IPS DF 6.9 (cell line): ENCODE measurements around the gene DHDDS.
"Not testable (repeated sequence)": the region's sequence is repeated elsewhere in the genome, so short reads cannot be mapped to it uniquely, and the experiment has no call there.

Experiments used
- DNase-seq: peaks from one replicate; pipeline ENCODE4 v3.0.0-alpha.2; 2013; ENCODE audit warnings: low read depth, low spot score
- H3K27ac ChIP-seq: one replicate; pipeline ENCODE4 v1.5.1; 2013; ENCODE audit warnings: low read length, control low read depth
- H3K27me3 ChIP-seq: 2 replicates; pipeline ENCODE4 v1.6.1; 2013; ENCODE audit warnings: mild to moderate bottlenecking, low read length; ENCODE audit not compliant: control insufficient read depth, insufficient read depth
- H3K36me3 ChIP-seq: 2 replicates; pipeline ENCODE4 v1.6.1; 2013; ENCODE audit warnings: low read length; ENCODE audit not compliant: control insufficient read depth, insufficient read depth
- H3K4me1 ChIP-seq: 2 replicates; pipeline ENCODE4 v1.6.1; 2013; ENCODE audit warnings: low read length; ENCODE audit not compliant: control insufficient read depth, insufficient read depth
- H3K4me3 ChIP-seq: 2 replicates; pipeline ENCODE4 v1.5.1; 2013; ENCODE audit warnings: mild to moderate bottlenecking, low read length
- H3K9me3 ChIP-seq: 2 replicates; pipeline ENCODE4 v1.6.1; 2013; ENCODE audit warnings: low read length, inconsistent platforms; ENCODE audit not compliant: control insufficient read depth, insufficient read depth
- WGBS: extraction: QIAGEN DNeasy Blood & Tissue Kit; methylation state at CpG from one replicate; pipeline ENCODE4 v1.1.7; 2013; ENCODE audit warnings: mixed read lengths, missing lambda C conversion rate; ENCODE audit not compliant: insufficient read length, insufficient coverage; 5-methylcytosine and 5-hydroxymethylcytosine counted together

Gene DHDDS

DNA sequence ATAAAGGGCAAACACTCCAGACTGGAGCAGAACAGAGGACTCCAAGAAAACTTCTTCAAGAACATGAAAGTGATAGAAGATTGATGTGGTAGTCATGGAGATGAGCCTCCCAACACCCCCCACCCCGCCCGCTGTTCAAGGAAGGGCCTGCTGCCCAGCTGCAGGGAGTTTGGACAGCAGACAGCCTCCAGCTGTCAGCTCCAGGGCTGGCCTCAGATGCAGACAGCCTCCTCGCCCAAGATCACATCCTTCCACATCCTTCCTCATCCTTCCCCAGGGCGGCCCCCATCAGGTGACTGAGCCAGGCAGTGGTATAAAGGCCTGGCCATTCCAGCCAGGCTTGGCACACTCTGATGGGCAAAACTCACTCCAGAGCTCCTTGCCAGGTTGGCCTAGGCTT lies 64.7 kb downstream of the DHDDS start:
- no peak overlapping the region for H3K4me3 ChIP-seq
- H3K9me3 ChIP-seq = no peaks in the 10 kb centered on the region
- no peaks in the 10 kb centered on the region for H3K27me3 ChIP-seq
- WGBS = no CpG with 5 or more reads among the region's 4 CpGs
- no peak for DNase-seq
- H3K36me3 ChIP-seq = no peaks in the 10 kb centered on the region
- no peaks in the 10 kb centered on the region for H3K4me1 ChIP-seq
- no peak overlapping the region for H3K27ac ChIP-seq

GRCh38 chr1:26498894-26499293 lies 66.8 kb downstream of the DHDDS start:
- no peaks in the 10 kb centered on the region for H3K36me3 ChIP-seq
- DNase-seq = no peak
- H3K9me3 ChIP-seq = no peaks in the 10 kb centered on the region
- no CpG with 5 or more reads among the region's 7 CpGs for WGBS
- H3K27me3 ChIP-seq = no peaks in the 10 kb centered on the region
- H3K4me1 ChIP-seq = no peaks in the 10 kb centered on the region
- no peak overlapping the region for H3K27ac ChIP-seq
- H3K4me3 ChIP-seq = no peak overlapping the region

GRCh38 chr1:26500488-26501175 lies 68.5 kb downstream of the DHDDS start:
- Histone ChIP-seq H3K36me3 (no peaks in the 10 kb centered on the region), H3K4me1 (no peaks in the 10 kb centered on the region), H3K4me3 (peak overlapping the region; percentile 84; the same call in 1 of the 2 replicates), H3K27me3 (no peaks in the 10 kb centered on the region), H3K27ac (no peak overlapping the region), H3K9me3 (no peaks in the 10 kb centered on the region)
- peak; percentile 37 for DNase-seq
- WGBS = no CpG with 5 or more reads among the region's 74 CpGs

GRCh38 chr1:26510711-26511110 lies 78.6 kb downstream of the DHDDS start:
- H3K27ac ChIP-seq, H3K4me3 ChIP-seq, H3K9me3 ChIP-seq, DNase-seq, H3K27me3 ChIP-seq, H3K36me3 ChIP-seq, H3K4me1 ChIP-seq: not testable (repeated sequence)
- no CpG with 5 or more reads among the region's 2 CpGs for WGBS

GRCh38 chr1:26515836-26516235 lies 83.7 kb downstream of the DHDDS start:
- H3K4me1 ChIP-seq, H3K27me3 ChIP-seq, H3K4me3 ChIP-seq, DNase-seq, H3K27ac ChIP-seq, H3K36me3 ChIP-seq, H3K9me3 ChIP-seq: not testable (repeated sequence)
- WGBS = no CpG with 5 or more reads among the region's 4 CpGs

GRCh38 chr1:26516987-26517765 lies 85.1 kb downstream of the DHDDS start:
- Histone ChIP-seq H3K9me3 (no peaks in the 10 kb centered on the region), H3K27ac (no peak overlapping the region), H3K27me3 (0 out of 2 replicates have a peak, but pooled peaks cover 3% of the 10 kb centered on the region), H3K36me3 (no peaks in the 10 kb centered on the region), H3K4me3 (no peak overlapping the region), H3K4me1 (no peaks in the 10 kb centered on the region)
- WGBS = no CpG with 5 or more reads among the region's 4 CpGs
- DNase-seq = no peak

DNA sequence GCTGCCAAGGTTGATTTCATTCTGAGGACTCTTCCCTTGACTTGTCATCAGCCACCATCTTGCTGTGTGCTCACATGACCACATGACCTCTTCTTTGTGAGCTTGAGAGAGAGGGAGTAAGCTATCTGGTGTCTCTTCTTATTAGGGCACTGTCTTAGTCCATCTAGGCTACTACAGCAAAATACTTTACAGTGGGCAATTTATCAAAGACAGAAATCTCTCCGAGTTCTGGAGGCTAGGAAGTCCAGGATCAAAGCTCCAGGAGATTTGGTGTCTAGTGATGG lies 85.6 kb downstream of the DHDDS start:
- no peak overlapping the region for H3K4me3 ChIP-seq
- no peak overlapping the region for H3K27ac ChIP-seq
- DNase-seq = no peak
- 0 out of 2 replicates have a peak, but pooled peaks cover 3% of the 10 kb centered on the region for H3K27me3 ChIP-seq
- H3K36me3 ChIP-seq = no peaks in the 10 kb centered on the region
- no peaks in the 10 kb centered on the region for H3K9me3 ChIP-seq
- no CpG with 5 or more reads among the region's 1 CpG for WGBS
- no peaks in the 10 kb centered on the region for H3K4me1 ChIP-seq

GRCh38 chr1:26518355-26518754 lies 86.2 kb downstream of the DHDDS start:
- no peak overlapping the region for H3K27ac ChIP-seq
- no CpG with 5 or more reads among the region's 6 CpGs for WGBS
- H3K36me3 ChIP-seq = no peaks in the 10 kb centered on the region
- H3K4me1 ChIP-seq = no peaks in the 10 kb centered on the region
- no peaks in the 10 kb centered on the region for H3K9me3 ChIP-seq
- DNase-seq = no peak
- no peak overlapping the region for H3K4me3 ChIP-seq
- H3K27me3 ChIP-seq = 0 out of 2 replicates have a peak, but pooled peaks cover 3% of the 10 kb centered on the region

DNA sequence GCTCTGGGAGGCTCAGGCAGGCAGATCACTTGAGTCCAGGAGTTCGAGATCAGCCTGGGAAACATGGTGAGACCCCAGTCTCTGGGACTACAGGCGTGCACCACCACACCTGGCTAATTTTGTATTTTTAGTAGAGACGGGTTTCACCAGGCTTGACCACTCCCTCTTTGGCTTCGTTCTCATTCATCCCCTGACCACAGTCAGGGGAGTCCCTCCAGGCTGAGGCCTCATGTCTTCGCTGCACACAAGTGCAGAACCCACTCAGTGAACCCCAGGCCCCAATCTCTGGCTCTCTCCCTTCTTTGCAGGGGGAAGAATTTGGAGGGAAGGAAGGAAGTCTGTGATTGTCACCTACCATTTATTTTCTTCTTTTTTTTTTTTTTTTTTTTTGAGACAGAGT lies 88.2 kb downstream of the DHDDS start:
- H3K36me3 ChIP-seq = no peaks in the 10 kb centered on the region
- no peak overlapping the region for H3K4me3 ChIP-seq
- H3K27me3 ChIP-seq = 0 out of 2 replicates have a peak, but pooled peaks cover 3% of the 10 kb centered on the region
- DNase-seq = no peak
- H3K9me3 ChIP-seq = no peaks in the 10 kb centered on the region
- no peaks in the 10 kb centered on the region for H3K4me1 ChIP-seq
- no peak overlapping the region for H3K27ac ChIP-seq
- WGBS = no CpG with 5 or more reads among the region's 5 CpGs
